ENCODE measurements around the gene ARHGAP25. TPM values are rescaled to one million over a fixed set of nuclear protein-coding genes. Genes with fewer than 3 reads are reported as not detected.

Gene ARHGAP25
- total RNA-seq, 2 experiments from 2014 or later, result 109 to 117 TPM

- ATAC-seq (ENCODE audit: low read depth) (no peak), DNase-seq (no peak)
- Mint-ChIP-seq H3K4me3 (no peak overlapping the region), H3K36me3 (peaks cover 29% of the 10 kb centered on the region), H3K27ac (no peak overlapping the region), H3K9me3 (no peaks in the 10 kb centered on the region), H3K27me3 (no peaks in the 10 kb centered on the region), H3K4me1 (peaks cover 50% of the 10 kb centered on the region)
- POLR2A ChIA-PET, result interaction anchor here (1.2 to 2.3 kb wide), 2 partner anchors 62 to 85 kb away, joined by 3 to 6 read pairs; no protein-coding TSS in a partner anchor
Measured at GRCh38 chr2:68827666-68828065, 93.1 kb downstream of the ARHGAP25 start.

DNA sequence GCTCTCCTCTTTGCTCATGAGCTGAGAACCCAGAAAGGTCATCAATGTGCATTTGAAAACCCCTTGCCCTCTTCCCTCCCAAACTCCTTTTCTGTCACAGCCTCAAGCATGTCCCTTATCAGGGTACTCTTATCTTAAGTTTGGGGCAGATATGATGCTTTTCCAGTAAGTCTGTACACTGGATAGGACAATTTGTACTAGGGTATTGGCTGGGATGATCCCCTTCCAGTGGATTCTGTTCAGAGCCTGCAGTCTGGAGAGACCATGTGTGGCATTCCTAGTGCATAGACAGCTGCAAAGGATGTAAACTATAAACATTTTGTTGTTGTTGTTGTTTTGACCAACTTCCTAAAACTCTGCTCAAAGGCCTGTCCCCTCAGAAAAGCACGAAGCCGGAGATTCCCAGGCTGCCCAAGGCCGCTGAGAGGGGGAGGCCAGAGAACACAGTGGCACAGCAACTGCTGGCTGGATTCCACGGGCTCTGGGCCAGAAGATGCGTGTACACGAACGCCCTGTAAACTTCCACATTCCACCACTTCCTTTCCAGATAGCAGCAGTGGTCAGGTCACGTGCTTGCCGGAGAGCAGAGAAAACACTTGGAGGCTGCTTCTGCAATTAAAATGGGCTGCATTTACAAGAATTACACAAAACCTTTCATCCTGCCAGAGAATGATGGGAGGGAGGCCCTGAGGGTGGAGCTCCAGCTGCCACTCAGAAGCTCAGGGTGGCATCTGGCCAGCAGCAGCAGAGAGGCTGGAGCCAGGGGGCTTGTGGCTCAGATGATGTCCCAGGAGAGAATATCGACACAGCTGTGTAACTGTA lies 94.5 kb downstream of the ARHGAP25 start:
- Mint-ChIP-seq H3K36me3 (peaks cover 18% of the 10 kb centered on the region), H3K4me3 (peak overlapping the region; percentile 81), H3K27me3 (no peaks in the 10 kb centered on the region), H3K9me3 (no peaks in the 10 kb centered on the region), H3K4me1 (peaks cover 50% of the 10 kb centered on the region), H3K27ac (peak overlapping the region; percentile 85)
- DNase-seq, result peak; percentile 66
- ATAC-seq (ENCODE audit: low read depth), result peak; percentile 72
- POLR2A ChIA-PET, result interaction anchor here (1.0 to 2.3 kb wide), 7 partner anchors 29 to 84 kb away, joined by 3 to 7 read pairs (median 3); no protein-coding TSS in a partner anchor

- H3K4me3 Mint-ChIP-seq, result peak overlapping the region; percentile 81
- DNase-seq, result no peak
Measured at GRCh38 chr2:68829749-68830148, 95.1 kb downstream of the ARHGAP25 start.

GRCh38 chr2:68831686-68832232 lies 97.1 kb downstream of the ARHGAP25 start:
- DNase-seq, result no peak
- peak overlapping the region; percentile 65 for H3K4me3 Mint-ChIP-seq
- H3K27ac Mint-ChIP-seq, result peak overlapping the region; percentile 81
- peaks cover 7% of the 10 kb centered on the region for H3K36me3 Mint-ChIP-seq
- no peaks in the 10 kb centered on the region for H3K9me3 Mint-ChIP-seq
- POLR2A ChIA-PET, result no interaction called here
- no peaks in the 10 kb centered on the region for H3K27me3 Mint-ChIP-seq
- H3K4me1 Mint-ChIP-seq, result peaks cover 50% of the 10 kb centered on the region
- no peak for ATAC-seq (ENCODE audit: low read depth)

More at GRCh38 chr2:68829749-68830148, 95.1 kb downstream of the ARHGAP25 start:
- peak overlapping the region; percentile 85 for H3K27ac Mint-ChIP-seq
- H3K27me3 Mint-ChIP-seq, result no peaks in the 10 kb centered on the region
- H3K36me3 Mint-ChIP-seq, result peaks cover 16% of the 10 kb centered on the region
- POLR2A ChIA-PET, result interaction anchor here (1.0 to 2.3 kb wide), 6 partner anchors 30 to 78 kb away, joined by 3 to 7 read pairs (median 4); no protein-coding TSS in a partner anchor
- peaks cover 50% of the 10 kb centered on the region for H3K4me1 Mint-ChIP-seq
- peak; percentile 31 for ATAC-seq (ENCODE audit: low read depth)
- H3K9me3 Mint-ChIP-seq, result no peaks in the 10 kb centered on the region

DNA sequence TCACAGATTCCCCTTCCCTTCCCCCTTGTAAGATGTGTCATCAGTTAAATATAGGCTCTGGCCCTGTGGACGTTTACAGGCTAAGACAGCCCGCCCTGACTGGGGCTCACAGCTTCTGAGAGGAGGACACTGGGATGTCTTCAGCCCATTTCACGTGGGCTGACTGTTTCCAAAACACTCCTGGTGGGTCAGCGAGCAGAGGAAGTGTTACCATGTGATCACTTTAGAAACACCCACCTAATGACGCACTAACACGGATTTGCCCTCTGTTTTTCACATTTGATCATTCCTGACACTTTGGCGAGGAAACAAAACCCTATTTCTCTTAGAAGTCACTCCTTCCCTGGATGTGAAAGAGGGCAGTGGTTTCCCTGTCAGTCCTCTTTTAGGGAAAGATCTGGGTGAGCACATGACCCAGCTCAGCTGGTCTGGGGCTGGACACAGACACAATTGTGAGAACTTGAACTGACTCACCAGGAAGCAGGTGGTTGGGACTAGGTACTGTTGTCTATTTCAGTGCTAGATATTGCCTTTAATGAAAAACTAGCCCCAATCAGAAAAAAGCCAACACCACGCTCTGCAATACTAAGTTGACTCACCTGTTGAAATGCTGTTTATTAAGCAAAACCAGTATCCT lies 97.7 kb downstream of the ARHGAP25 start:
- peak overlapping the region; percentile 65 for H3K4me3 Mint-ChIP-seq
- DNase-seq, result peak; percentile 45
- peak; percentile 61 for ATAC-seq (ENCODE audit: low read depth)
- peak overlapping the region; percentile 81 for H3K27ac Mint-ChIP-seq
- peaks cover 7% of the 10 kb centered on the region for H3K36me3 Mint-ChIP-seq
- H3K4me1 Mint-ChIP-seq, result peaks cover 53% of the 10 kb centered on the region
- H3K27me3 Mint-ChIP-seq, result no peaks in the 10 kb centered on the region
- POLR2A ChIA-PET, result interaction anchor here (1.0 kb wide), 1 partner anchor 65 kb away, joined by 3 read pairs; no protein-coding TSS in a partner anchor
- H3K9me3 Mint-ChIP-seq, result no peaks in the 10 kb centered on the region

GRCh38 chr2:68833162-68833561 lies 98.6 kb downstream of the ARHGAP25 start:
- Mint-ChIP-seq H3K4me3 (peak overlapping the region; percentile 5), H3K9me3 (no peaks in the 10 kb centered on the region)
- POLR2A ChIA-PET, result interaction anchor here (1.0 kb wide), 1 partner anchor 65 kb away, joined by 3 read pairs; no protein-coding TSS in a partner anchor

GRCh38 chr2:68834737-68835376 lies 100.2 kb downstream of the ARHGAP25 start:
- no peak overlapping the region for H3K27ac Mint-ChIP-seq
- no peaks in the 10 kb centered on the region for H3K27me3 Mint-ChIP-seq
- H3K9me3 Mint-ChIP-seq, result no peaks in the 10 kb centered on the region
- no peak overlapping the region for H3K4me3 Mint-ChIP-seq
- H3K36me3 Mint-ChIP-seq, result no peaks in the 10 kb centered on the region
- DNase-seq, result no peak
- peaks cover 33% of the 10 kb centered on the region for H3K4me1 Mint-ChIP-seq
- POLR2A ChIA-PET, result no interaction called here
- ATAC-seq (ENCODE audit: low read depth), result no peak

More at GRCh38 chr2:68833162-68833561, 98.6 kb downstream of the ARHGAP25 start:
- Mint-ChIP-seq H3K4me1 (peaks cover 48% of the 10 kb centered on the region), H3K36me3 (peaks cover 2% of the 10 kb centered on the region), H3K27me3 (no peaks in the 10 kb centered on the region), H3K27ac (no peak overlapping the region)
- DNase-seq (no peak), ATAC-seq (ENCODE audit: low read depth) (no peak)

GRCh38 chr2:68835621-68836020 lies 101.0 kb downstream of the ARHGAP25 start:
- no peak overlapping the region for H3K27ac Mint-ChIP-seq
- ATAC-seq (ENCODE audit: low read depth), result no peak
- POLR2A ChIA-PET, result interaction anchor here (0.6 to 0.7 kb wide), 2 partner anchors 59 to 82 kb away, joined by 3 to 4 read pairs; no protein-coding TSS in a partner anchor
- H3K4me3 Mint-ChIP-seq, result no peak overlapping the region
- DNase-seq, result no peak
- H3K9me3 Mint-ChIP-seq, result peaks cover 4% of the 10 kb centered on the region
- H3K4me1 Mint-ChIP-seq, result peaks cover 27% of the 10 kb centered on the region
- H3K36me3 Mint-ChIP-seq, result no peaks in the 10 kb centered on the region
- H3K27me3 Mint-ChIP-seq, result no peaks in the 10 kb centered on the region

- POLR2A ChIA-PET, result interaction anchor here (0.6 kb wide), 2 partner anchors 20 to 666 kb away, joined by 4 read pairs; no protein-coding TSS in a partner anchor
- ATAC-seq (ENCODE audit: low read depth) (peak; percentile 73), DNase-seq (peak; percentile 75)
- Mint-ChIP-seq H3K36me3 (no peaks in the 10 kb centered on the region), H3K4me1 (peaks cover 12% of the 10 kb centered on the region), H3K27me3 (no peaks in the 10 kb centered on the region), H3K9me3 (peaks cover 4% of the 10 kb centered on the region), H3K27ac (peak overlapping the region; percentile 6), H3K4me3 (no peak overlapping the region)
Measured at GRCh38 chr2:68837164-68837860, 102.7 kb downstream of the ARHGAP25 start.

DNA sequence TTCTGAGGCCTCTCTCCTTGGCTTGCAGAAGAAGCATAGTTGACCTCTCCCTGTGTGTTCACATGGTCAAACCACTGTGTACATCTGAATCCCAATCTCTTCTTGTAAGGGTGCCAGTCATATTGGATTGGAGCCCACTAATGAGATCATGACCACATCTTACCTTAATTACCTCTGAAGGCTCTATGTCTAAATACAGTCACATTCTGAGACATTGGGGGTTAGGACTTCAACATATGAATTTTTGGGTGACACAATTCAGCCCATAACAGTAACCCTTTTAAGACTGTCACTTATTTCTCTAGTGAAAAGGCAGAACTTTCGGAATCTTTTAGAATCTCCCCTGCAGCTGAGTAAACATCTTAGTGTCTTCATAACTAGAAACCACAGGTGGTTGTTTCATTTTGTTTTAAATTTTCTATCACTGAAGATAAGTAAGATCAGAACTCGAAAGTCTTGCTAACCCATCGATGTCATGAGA lies 103.3 kb downstream of the ARHGAP25 start:
- DNase-seq (no peak), ATAC-seq (ENCODE audit: low read depth) (no peak)
- Mint-ChIP-seq H3K9me3 (peaks cover 4% of the 10 kb centered on the region), H3K27ac (no peak overlapping the region), H3K4me1 (peaks cover 6% of the 10 kb centered on the region), H3K36me3 (no peaks in the 10 kb centered on the region), H3K27me3 (no peaks in the 10 kb centered on the region), H3K4me3 (no peak overlapping the region)
- POLR2A ChIA-PET, result interaction anchor here (0.6 kb wide), 1 partner anchor 236 kb away, joined by 3 read pairs; no protein-coding TSS in a partner anchor

DNA sequence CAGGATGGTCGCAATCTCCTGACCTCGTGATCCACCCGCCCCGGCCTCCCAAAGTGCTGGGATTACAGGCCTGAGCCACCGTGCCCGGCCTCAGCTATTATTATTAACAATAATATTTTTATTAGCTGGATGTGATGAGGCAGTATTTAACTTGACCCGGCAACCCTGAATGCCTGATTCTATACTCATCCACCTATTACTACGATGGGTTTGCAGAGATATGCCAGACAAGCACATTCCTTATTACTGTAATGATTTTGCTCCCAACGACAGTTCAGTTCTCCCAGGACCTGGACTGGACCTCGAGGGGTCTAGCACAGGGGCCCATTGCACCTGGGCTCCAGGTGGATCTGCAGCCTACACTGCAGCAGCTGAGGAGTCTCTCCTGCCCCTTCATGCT lies 104.0 kb downstream of the ARHGAP25 start:
- Mint-ChIP-seq H3K27me3 (peaks cover 1% of the 10 kb centered on the region), H3K4me3 (no peak overlapping the region), H3K9me3 (peaks cover 4% of the 10 kb centered on the region)

GRCh38 chr2:68839260-68839833 lies 104.7 kb downstream of the ARHGAP25 start:
- no peak for ATAC-seq (ENCODE audit: low read depth)
- DNase-seq, result no peak
- Mint-ChIP-seq H3K27me3 (peaks cover 8% of the 10 kb centered on the region), H3K9me3 (peaks cover 4% of the 10 kb centered on the region), H3K36me3 (no peaks in the 10 kb centered on the region), H3K4me1 (peaks cover 6% of the 10 kb centered on the region), H3K4me3 (no peak overlapping the region), H3K27ac (no peak overlapping the region)
- POLR2A ChIA-PET, result interaction anchor here (0.8 to 1.5 kb wide), 2 partner anchors 69 to 86 kb away, joined by 4 read pairs; no protein-coding TSS in a partner anchor

More for the DNA sequence above, 104.0 kb downstream of the ARHGAP25 start:
- DNase-seq, result no peak
- POLR2A ChIA-PET, result interaction anchor here (0.6 to 1.5 kb wide), 4 partner anchors 70 to 372 kb away, joined by 3 to 4 read pairs (median 4); partner anchors contain the start of genes APLF and FBXO48
- no peak for ATAC-seq (ENCODE audit: low read depth)
- Mint-ChIP-seq H3K36me3 (no peaks in the 10 kb centered on the region), H3K27ac (no peak overlapping the region), H3K4me1 (peaks cover 6% of the 10 kb centered on the region)
